BJ (cell line): ENCODE data around the gene ADGRG2. TPM values are rescaled to one million over a fixed set of nuclear protein-coding genes. Genes with fewer than 3 reads are reported as not detected.

ENCODE experiments used
- CTCF ChIA-PET: fragments of 350-600 bp; formaldehyde crosslinking; extraction: SDS; loops from one replicate; lab custom pipeline; 2021; ENCODE audit warnings: antibody characterized with exemption, inconsistent platforms; lab: Yijun Ruan, JAX
- POLR2A ChIA-PET: fragments of 300-600 bp; sonication (Branson Sonifier 250); formaldehyde crosslinking; extraction: SDS; loops from one replicate; lab custom pipeline; 2021; ENCODE audit warnings: antibody characterized with exemption; lab: Charles Lee
- DNase-seq: peaks from one replicate; pipeline ENCODE4 v3.0.0-alpha.2; 2011; ENCODE audit warnings: low read depth
- H3K27me3 ChIP-seq: 2 replicates; pipeline ENCODE4 v1.6.0; 2011; ENCODE audit warnings: low read length; ENCODE audit not compliant: control insufficient read depth, insufficient read depth
- H3K36me3 ChIP-seq: 2 replicates; pipeline ENCODE4 v1.5.1; 2011; ENCODE audit warnings: low read length; ENCODE audit not compliant: control insufficient read depth, insufficient read depth
- H3K4me3 ChIP-seq: 2 replicates; pipeline ENCODE4 v1.5.1; 2011; ENCODE audit warnings: low read depth, mild to moderate bottlenecking, control low read depth, low read length
- CTCF ChIP-seq: IDR thresholded peaks from 2 replicates; pipeline ENCODE4 v1.5.1; 2011; ENCODE audit warnings: low read depth, mild to moderate bottlenecking, control low read depth, inconsistent platforms, low read length, moderate library complexity; ENCODE audit not compliant: insufficient read depth
- polyA plus RNA-seq: library from polyadenylated mRNA; depleted of rRNA; stranded (reverse); fragments of >200 nt; gene quantifications from 2 replicates; pipeline ENCODE4 v1.2.3, GENCODE V29; 2011

The ADGRG2 gene
- polyA plus RNA-seq, 1 experiment = 0.05 TPM

GRCh38 chrX:18992829-18993228 lies 129.4 kb downstream of the ADGRG2 start:
- no peak for DNase-seq
- Histone ChIP-seq H3K4me3 (no peak overlapping the region), H3K27me3 (no peaks in the 10 kb centered on the region), H3K36me3 (no peaks in the 10 kb centered on the region)
- no peak for TF ChIP-seq CTCF
- ChIA-PET CTCF (no interaction called here), POLR2A (no interaction called here)

GRCh38 chrX:18985186-18985435 lies 137.2 kb downstream of the ADGRG2 start:
- ChIA-PET POLR2A (interaction anchor here (0.5 kb wide), 1 partner anchor 55 kb away, joined by 3 read pairs; no protein-coding TSS in a partner anchor), CTCF (interaction anchor here (0.6 kb wide), 1 partner anchor 463 kb away, joined by 3 read pairs; no protein-coding TSS in a partner anchor)
- Histone ChIP-seq H3K27me3 (no peaks in the 10 kb centered on the region), H3K36me3 (no peaks in the 10 kb centered on the region), H3K4me3 (peak overlapping the region; percentile 67)
- TF ChIP-seq CTCF = no peak
- no peak for DNase-seq

- peak overlapping the region; percentile 67 for H3K4me3 ChIP-seq
- DNase-seq = no peak
- H3K36me3 ChIP-seq = no peaks in the 10 kb centered on the region
- no peaks in the 10 kb centered on the region for H3K27me3 ChIP-seq
- CTCF ChIA-PET = interaction anchor here (0.6 kb wide), 1 partner anchor 462 kb away, joined by 3 read pairs; no protein-coding TSS in a partner anchor
- POLR2A ChIA-PET = interaction anchor here (0.5 kb wide), 1 partner anchor 55 kb away, joined by 3 read pairs; no protein-coding TSS in a partner anchor
- TF ChIP-seq CTCF = peak; percentile 64
Observed at GRCh38 chrX:18984381-18985185, 137.7 kb downstream of the ADGRG2 start.

GRCh38 chrX:18983666-18984380 lies 138.4 kb downstream of the ADGRG2 start, which contains the start of gene PHKA2:
TSS of gene PHKA2 (minus strand) at chrX:18984114. CDS start at chrX:18983932, 182 bp downstream.
- no peak for DNase-seq
- TF ChIP-seq CTCF = no peak
- CTCF ChIA-PET = no interaction called here

More at GRCh38 chrX:18983666-18984380, 138.4 kb downstream of the ADGRG2 start, which contains the start of gene PHKA2:
- no peaks in the 10 kb centered on the region for H3K27me3 ChIP-seq
- peak within 1 kb of the TSS; percentile 67 for H3K4me3 ChIP-seq
- no peaks in the 10 kb centered on the region for H3K36me3 ChIP-seq
- POLR2A ChIA-PET = no interaction called here
